Measurements from ENCODE around the gene PRDX4. TPM values are rescaled to one million over a fixed set of nuclear protein-coding genes. Genes with fewer than 3 reads are reported as not detected.
"Not testable (repeated sequence)": the region's sequence is repeated elsewhere in the genome, so short reads cannot be mapped to it uniquely, and the experiment has no call there.

Gene PRDX4
- total RNA-seq, 2 donors from 2014 or later = 282 to 409 TPM

GRCh38 chrX:23666282-23666681 lies 1.0 kb upstream of the PRDX4 start:
- intact Hi-C loops (cut with DNase I) = no loop called here
- no peak overlapping the region for H3K4me3 ChIP-seq
- no peaks in the 10 kb centered on the region for H3K9me3 ChIP-seq
- ATAC-seq (no peak), DNase-seq (no peak)
- H3K27ac ChIP-seq = peak overlapping the region in 2 of 4 donors; percentile 33 to 42
- no peaks in the 10 kb centered on the region for H3K36me3 ChIP-seq (replicated peaks in 1 of 2; ENCODE audit: insufficient read depth in 1 of 2, low read depth in 2 of 2)
- WGBS, 2 donors = 82 to 90% methylated on average over 13 of the region's 16 CpGs
- peaks cover 5% of the 10 kb centered on the region for H3K4me1 ChIP-seq
- TF ChIP-seq POLR2A (IDR thresholded peaks at IDR 0.05) (no peak), CTCF (IDR thresholded peaks at IDR 0.05) (no peak)
- H3K27me3 ChIP-seq = no peaks in the 10 kb centered on the region

DNA sequence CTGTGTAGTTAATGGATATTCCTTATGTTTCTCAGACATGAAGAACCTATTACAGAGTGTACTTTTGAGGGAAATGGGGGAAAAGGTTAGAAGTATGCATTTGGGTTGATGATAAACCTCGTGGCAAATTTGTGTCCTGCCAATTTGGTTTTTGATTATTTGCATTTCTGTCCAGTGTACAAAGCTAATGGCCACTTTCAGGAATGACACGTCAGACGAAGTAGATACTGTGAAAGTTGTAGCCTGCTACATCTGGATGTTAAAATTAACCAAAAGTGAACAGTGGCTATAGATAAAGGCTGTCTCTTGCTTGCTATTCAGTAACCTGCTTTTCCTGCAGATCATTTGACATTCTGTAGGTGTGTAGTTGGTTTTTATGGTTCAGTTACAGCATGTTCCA lies 1.0 kb downstream of the PRDX4 start:
- 2 to 4% methylated on average over 3 of the region's 3 CpGs for WGBS, 2 donors
- intact Hi-C loops (cut with DNase I) = no loop called here
- TF ChIP-seq CTCF (IDR thresholded peaks at IDR 0.05) (no peak), POLR2A (IDR thresholded peaks at IDR 0.05) (peak in 1 of 3 donors; percentile 32)
- Histone ChIP-seq H3K27me3 (no peaks in the 10 kb centered on the region), H3K9me3 (no peaks in the 10 kb centered on the region), H3K27ac (peak overlapping the region; percentile 61 to 88 (median 81)), H3K4me3 (peak overlapping the region in 1 of 2 donors; percentile 26), H3K4me1 (peaks cover 5% of the 10 kb centered on the region), H3K36me3 (replicated peaks in 1 of 2; ENCODE audit: insufficient read depth in 1 of 2, low read depth in 2 of 2) (no peaks in the 10 kb centered on the region)
- no peak for DNase-seq
- ATAC-seq = peak; percentile 25

DNA sequence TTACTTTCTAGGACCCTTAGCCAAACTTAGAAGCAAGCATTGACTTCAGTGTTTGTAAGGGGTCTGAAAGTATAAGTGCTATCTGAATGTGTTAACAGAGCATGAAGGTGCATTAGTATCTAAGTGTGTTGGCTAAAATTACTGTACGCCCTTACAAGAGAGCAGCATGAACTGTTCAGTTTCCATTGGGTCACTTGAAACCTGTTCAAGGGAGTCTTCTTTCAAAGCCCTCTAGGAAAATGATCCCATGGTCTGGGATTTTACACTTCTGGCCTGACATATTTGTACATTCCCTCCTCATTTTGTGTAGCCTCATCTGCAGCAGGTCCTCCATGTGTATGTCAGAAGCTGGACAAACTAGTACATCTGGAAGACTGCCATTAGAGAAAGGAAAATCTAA lies 3.2 kb downstream of the PRDX4 start:
- Histone ChIP-seq H3K27ac (no peak overlapping the region), H3K4me3 (no peak overlapping the region), H3K36me3 (replicated peaks in 1 of 2; ENCODE audit: insufficient read depth in 1 of 2, low read depth in 2 of 2) (no peaks in the 10 kb centered on the region), H3K27me3 (no peaks in the 10 kb centered on the region), H3K9me3 (no peaks in the 10 kb centered on the region), H3K4me1 (peaks cover 5% of the 10 kb centered on the region)
- TF ChIP-seq CTCF (IDR thresholded peaks at IDR 0.05) (no peak), POLR2A (IDR thresholded peaks at IDR 0.05) (no peak)
- WGBS, 2 donors = 60% methylated on average over 1 of the region's 1 CpG; no CpG with 5 or more reads in 1 of the 2 donors
- DNase-seq (no peak), ATAC-seq (no peak)
- intact Hi-C loops (cut with DNase I) = no loop called here

- H3K27ac ChIP-seq = no peak overlapping the region
- no peaks in the 10 kb centered on the region for H3K27me3 ChIP-seq
- ATAC-seq (no peak), DNase-seq (no peak)
- H3K9me3 ChIP-seq = no peaks in the 10 kb centered on the region
- H3K36me3 ChIP-seq (replicated peaks in 1 of 2; ENCODE audit: insufficient read depth in 1 of 2, low read depth in 2 of 2) = peaks cover 0 to 1% of the 10 kb centered on the region in 2 donors
- no peaks in the 10 kb centered on the region for H3K4me1 ChIP-seq
- intact Hi-C loops (cut with DNase I) = no loop called here
- 58 to 71% methylated on average over 3 of the region's 3 CpGs for WGBS, 2 donors
- no peak overlapping the region for H3K4me3 ChIP-seq
- no peak for TF ChIP-seq POLR2A (IDR thresholded peaks at IDR 0.05)
- TF ChIP-seq CTCF (IDR thresholded peaks at IDR 0.05) = no peak
Measured at GRCh38 chrX:23673108-23673507, 5.8 kb downstream of the PRDX4 start.

DNA sequence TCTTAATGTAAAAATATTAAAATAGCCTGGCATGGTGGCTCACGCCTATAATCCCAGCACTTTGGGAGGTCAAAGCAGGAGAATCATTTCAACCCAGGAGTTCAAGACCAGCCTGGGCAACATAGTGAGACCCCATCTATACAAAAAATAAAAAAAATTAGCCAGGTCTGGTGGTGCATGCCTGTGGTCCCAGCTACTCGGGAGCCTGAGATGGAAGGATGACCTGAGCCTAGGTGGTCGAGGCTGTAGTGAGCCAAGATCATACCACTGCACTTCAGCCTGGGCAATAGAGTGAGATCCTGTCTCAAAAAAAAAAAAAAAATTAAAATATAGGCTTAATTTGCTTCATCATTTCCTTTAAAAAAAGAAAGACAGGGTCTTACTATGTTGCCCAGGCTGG lies 9.2 kb downstream of the PRDX4 start:
- 95 to 100% methylated on average over 3 of the region's 3 CpGs for WGBS, 2 donors
- H3K27me3 ChIP-seq; DNase-seq; H3K36me3 ChIP-seq (replicated peaks in 1 of 2; ENCODE audit: insufficient read depth in 1 of 2, low read depth in 2 of 2); intact Hi-C loops (cut with DNase I); H3K27ac ChIP-seq; ATAC-seq; H3K4me1 ChIP-seq; H3K9me3 ChIP-seq; H3K4me3 ChIP-seq: not testable (repeated sequence)

All from body of pancreas (tissue), 4 donors.